ENCODE results near the gene SLC17A9. TPM values are rescaled to one million over a fixed set of nuclear protein-coding genes. Genes with fewer than 3 reads are reported as not detected.

SLC17A9 gene
- total and polyA plus RNA-seq, 5 donors: 1.5 to 4.8 (median 2.5) TPM

GRCh38 chr20:62982124-62983075 lies 29.9 kb downstream of the SLC17A9 start:
- no peaks in the 10 kb centered on the region for H3K27me3 ChIP-seq (ENCODE audit: control insufficient read depth, insufficient read depth)
- H3K4me3 ChIP-seq (ENCODE audit: low read length): no peak overlapping the region
- H3K9me3 ChIP-seq (ENCODE audit: control insufficient read depth, low read length): no peaks in the 10 kb centered on the region
- WGBS: 62% methylated on average over 21 of the region's 21 CpGs
- ATAC-seq (no peak), DNase-seq (no peak)
- intact Hi-C loops (cut with DNase I): no loop called here
- H3K27ac ChIP-seq (ENCODE audit: low read length): no peak overlapping the region
- H3K4me1 ChIP-seq (ENCODE audit: control insufficient read depth, insufficient read depth, low read length): no peaks in the 10 kb centered on the region

GRCh38 chr20:62983210-62983609 lies 30.7 kb downstream of the SLC17A9 start:
- intact Hi-C loops (cut with DNase I): no loop called here
- DNase-seq (no peak), ATAC-seq (no peak)
- no peaks in the 10 kb centered on the region for H3K9me3 ChIP-seq (ENCODE audit: control insufficient read depth, low read length)
- H3K4me3 ChIP-seq (ENCODE audit: low read length): no peak overlapping the region
- H3K27ac ChIP-seq (ENCODE audit: low read length): no peak overlapping the region
- no peaks in the 10 kb centered on the region for H3K27me3 ChIP-seq (ENCODE audit: control insufficient read depth, insufficient read depth)
- WGBS: 83% methylated on average over 6 of the region's 6 CpGs
- H3K4me1 ChIP-seq (ENCODE audit: control insufficient read depth, insufficient read depth, low read length): no peaks in the 10 kb centered on the region

DNA sequence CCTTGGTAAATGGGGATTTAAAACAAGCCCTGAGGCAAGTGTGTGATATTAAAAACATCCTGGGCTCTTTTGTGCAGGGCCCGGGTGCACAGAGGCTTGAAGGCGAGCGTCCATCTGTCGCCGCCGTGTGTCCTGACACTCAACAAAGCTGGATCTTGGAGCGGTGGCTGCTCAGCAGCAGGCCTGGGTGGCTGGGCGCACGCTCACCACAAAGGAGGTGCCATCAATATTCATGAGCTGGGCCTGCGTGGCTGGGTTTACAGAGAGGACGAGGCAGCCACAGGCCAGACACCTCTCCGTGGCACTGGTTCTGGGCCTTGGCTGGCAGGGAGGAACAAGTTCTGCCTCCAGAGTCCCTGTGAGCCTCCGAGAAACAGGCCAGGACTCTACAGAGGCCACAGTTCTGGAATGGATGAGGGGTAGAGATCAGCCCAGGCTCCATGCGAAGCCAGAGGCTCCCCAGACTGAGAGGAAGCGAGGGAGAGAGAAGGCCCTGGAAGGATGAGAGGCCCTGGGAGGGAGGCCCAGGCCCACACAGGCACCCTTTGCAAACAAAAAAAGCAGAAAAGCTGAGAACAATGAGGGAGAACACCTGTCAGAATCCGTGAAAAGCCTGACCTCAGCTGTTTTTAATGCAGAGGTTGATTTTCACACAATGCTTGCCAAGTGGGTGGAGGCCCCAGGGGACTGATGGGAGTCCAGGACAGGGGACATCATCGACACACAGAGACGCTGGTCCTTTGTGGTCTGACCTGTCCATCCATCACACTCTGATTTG lies 32.3 kb downstream of the SLC17A9 start:
- ATAC-seq (no peak), DNase-seq (no peak)
- Histone ChIP-seq H3K27me3 (ENCODE audit: control insufficient read depth, insufficient read depth) (no peaks in the 10 kb centered on the region), H3K27ac (ENCODE audit: low read length) (no peak overlapping the region), H3K4me3 (ENCODE audit: low read length) (no peak overlapping the region), H3K9me3 (ENCODE audit: control insufficient read depth, low read length) (no peaks in the 10 kb centered on the region), H3K4me1 (ENCODE audit: control insufficient read depth, insufficient read depth, low read length) (no peaks in the 10 kb centered on the region)
- intact Hi-C loops (cut with DNase I): no loop called here
- WGBS: 77% methylated on average over 18 of the region's 18 CpGs

DNA sequence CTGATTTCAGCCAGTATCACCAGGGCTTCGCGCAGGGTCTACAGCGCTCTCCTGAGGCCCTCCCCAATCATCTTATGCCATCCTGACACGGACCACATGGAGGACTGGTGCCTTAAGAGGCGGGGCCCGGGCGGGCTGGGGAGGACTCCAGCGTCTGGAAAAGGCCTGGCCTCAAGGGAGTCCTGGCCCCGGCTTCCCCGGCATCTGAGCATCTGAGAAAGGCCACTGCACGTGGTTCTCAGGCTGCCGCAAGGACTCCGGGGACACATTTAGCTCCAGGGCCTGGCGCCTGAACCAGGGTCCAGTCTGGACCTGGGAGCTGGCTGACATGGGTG lies 32.9 kb downstream of the SLC17A9 start:
- Histone ChIP-seq H3K27ac (ENCODE audit: low read length) (no peak overlapping the region), H3K27me3 (ENCODE audit: control insufficient read depth, insufficient read depth) (no peaks in the 10 kb centered on the region), H3K4me1 (ENCODE audit: control insufficient read depth, insufficient read depth, low read length) (no peaks in the 10 kb centered on the region), H3K9me3 (ENCODE audit: control insufficient read depth, low read length) (no peaks in the 10 kb centered on the region), H3K4me3 (ENCODE audit: low read length) (no peak overlapping the region)
- WGBS: 55% methylated on average over 14 of the region's 14 CpGs
- DNase-seq (no peak), ATAC-seq (peak in 1 of 2 donors; percentile 15)
- intact Hi-C loops (cut with DNase I): no loop called here

GRCh38 chr20:62986257-62986800 lies 33.8 kb downstream of the SLC17A9 start:
- intact Hi-C loops (cut with DNase I): no loop called here
- Histone ChIP-seq H3K27ac (ENCODE audit: low read length) (no peak overlapping the region), H3K27me3 (ENCODE audit: control insufficient read depth, insufficient read depth) (no peaks in the 10 kb centered on the region), H3K9me3 (ENCODE audit: control insufficient read depth, low read length) (no peaks in the 10 kb centered on the region), H3K4me3 (ENCODE audit: low read length) (no peak overlapping the region), H3K4me1 (ENCODE audit: control insufficient read depth, insufficient read depth, low read length) (no peaks in the 10 kb centered on the region)
- ATAC-seq (no peak), DNase-seq (no peak)
- 74% methylated on average over 6 of the region's 6 CpGs for WGBS

DNA sequence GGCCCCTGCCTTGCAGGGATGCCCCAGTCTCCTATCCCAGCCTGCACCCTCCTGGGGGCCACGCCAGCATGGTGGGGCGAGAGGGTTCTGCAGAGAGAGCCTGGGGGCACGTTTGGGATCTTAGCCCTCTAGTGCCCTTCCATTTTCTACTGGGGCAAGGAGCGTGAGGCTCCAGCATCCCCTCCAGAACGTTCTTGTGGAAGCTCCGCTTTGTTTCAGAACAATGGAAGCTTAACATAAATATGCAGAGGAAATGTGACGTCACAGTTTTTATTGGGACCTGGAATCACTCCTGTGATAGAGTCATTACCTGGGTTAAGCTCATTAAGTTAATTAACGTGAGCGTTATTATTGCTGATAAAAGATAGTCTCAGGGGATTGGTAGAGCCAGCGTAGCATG lies 34.6 kb downstream of the SLC17A9 start:
- Histone ChIP-seq H3K27me3 (ENCODE audit: control insufficient read depth, insufficient read depth) (no peaks in the 10 kb centered on the region), H3K4me1 (ENCODE audit: control insufficient read depth, insufficient read depth, low read length) (no peaks in the 10 kb centered on the region), H3K27ac (ENCODE audit: low read length) (no peak overlapping the region), H3K9me3 (ENCODE audit: control insufficient read depth, low read length) (no peaks in the 10 kb centered on the region), H3K4me3 (ENCODE audit: low read length) (no peak overlapping the region)
- intact Hi-C loops (cut with DNase I): no loop called here
- ATAC-seq (no peak), DNase-seq (no peak)
- WGBS: 51% methylated on average over 10 of the region's 10 CpGs

- 62% methylated on average over 11 of the region's 11 CpGs for WGBS
- ATAC-seq: no peak
- peak in 1 of 3 donors; percentile 2 for DNase-seq
- H3K4me1 ChIP-seq (ENCODE audit: control insufficient read depth, insufficient read depth, low read length): no peaks in the 10 kb centered on the region
- intact Hi-C loops (cut with DNase I): no loop called here
- H3K27me3 ChIP-seq (ENCODE audit: control insufficient read depth, insufficient read depth): no peaks in the 10 kb centered on the region
- H3K9me3 ChIP-seq (ENCODE audit: control insufficient read depth, low read length): no peaks in the 10 kb centered on the region
- no peak overlapping the region for H3K27ac ChIP-seq (ENCODE audit: low read length)
- no peak overlapping the region for H3K4me3 ChIP-seq (ENCODE audit: low read length)
Observed at GRCh38 chr20:62989201-62989601, 36.7 kb downstream of the SLC17A9 start.

- Histone ChIP-seq H3K27ac (ENCODE audit: low read length) (no peak overlapping the region), H3K27me3 (ENCODE audit: control insufficient read depth, insufficient read depth) (no peaks in the 10 kb centered on the region), H3K4me3 (ENCODE audit: low read length) (no peak overlapping the region), H3K4me1 (ENCODE audit: control insufficient read depth, insufficient read depth, low read length) (no peaks in the 10 kb centered on the region), H3K9me3 (ENCODE audit: control insufficient read depth, low read length) (no peaks in the 10 kb centered on the region)
- ATAC-seq (no peak), DNase-seq (peak in 1 of 3 donors; percentile 39)
- intact Hi-C loops (cut with DNase I): no loop called here
- WGBS: 72% methylated on average over 22 of the region's 22 CpGs
Observed at GRCh38 chr20:62990306-62990825, 37.9 kb downstream of the SLC17A9 start.

DNA sequence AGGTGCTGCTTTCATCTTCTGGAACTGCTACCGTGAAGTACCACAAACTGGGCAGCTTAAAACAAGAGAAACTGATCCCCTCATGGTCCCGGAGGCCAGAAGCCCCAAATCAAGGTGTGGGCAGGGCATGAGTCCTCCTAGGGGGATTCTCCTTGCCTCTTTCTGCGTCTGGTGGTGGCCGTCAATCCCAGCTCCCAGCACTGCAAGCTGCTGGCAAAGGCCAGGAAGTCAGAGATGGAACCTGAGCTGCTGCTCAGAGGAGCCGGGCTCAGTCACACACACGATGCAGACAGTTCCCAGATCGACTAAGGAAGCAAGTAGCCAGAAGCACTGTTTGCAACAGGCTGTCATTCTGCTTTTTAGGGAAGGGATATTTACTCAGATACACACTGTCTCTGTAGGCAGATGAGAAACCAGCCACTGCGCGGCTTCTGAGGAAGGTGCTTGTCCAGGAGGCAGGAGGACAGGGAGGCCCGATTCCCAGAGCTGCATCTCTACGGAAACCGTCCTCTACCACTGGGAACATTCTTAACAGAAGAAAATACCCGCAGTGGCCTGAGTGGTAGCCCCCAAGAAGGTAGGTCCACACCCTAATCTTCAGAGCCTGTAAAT lies 38.8 kb downstream of the SLC17A9 start:
- ATAC-seq: no peak
- no peaks in the 10 kb centered on the region for H3K4me1 ChIP-seq (ENCODE audit: control insufficient read depth, insufficient read depth, low read length)
- 74% methylated on average over 13 of the region's 13 CpGs for WGBS
- DNase-seq: peak in 1 of 3 donors; percentile 5
- no peaks in the 10 kb centered on the region for H3K27me3 ChIP-seq (ENCODE audit: control insufficient read depth, insufficient read depth)
- H3K4me3 ChIP-seq (ENCODE audit: low read length): no peak overlapping the region
- H3K27ac ChIP-seq (ENCODE audit: low read length): no peak overlapping the region
- intact Hi-C loops (cut with DNase I): no loop called here
- H3K9me3 ChIP-seq (ENCODE audit: control insufficient read depth, low read length): no peaks in the 10 kb centered on the region

DNA sequence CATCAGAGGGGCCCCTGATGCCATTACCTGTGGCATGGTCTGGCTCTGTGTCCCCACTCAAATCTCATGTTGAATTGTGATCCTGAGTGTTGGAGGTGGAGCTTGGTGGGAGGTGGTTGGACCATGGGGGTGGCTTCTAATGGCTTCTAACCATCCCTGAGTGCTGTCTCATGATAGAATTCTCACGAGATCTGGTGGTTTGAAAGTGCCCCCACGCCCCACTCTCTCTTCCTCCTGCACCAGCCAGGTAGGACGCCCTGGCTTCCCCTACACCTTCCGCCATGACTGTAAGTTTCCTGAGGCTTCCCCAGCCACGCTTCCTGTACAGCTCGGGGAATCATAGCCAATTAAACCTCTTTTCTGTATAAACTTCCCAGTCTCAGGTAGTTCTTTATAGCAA lies 39.4 kb downstream of the SLC17A9 start:
- 64% methylated on average over 6 of the region's 6 CpGs for WGBS
- intact Hi-C loops (cut with DNase I): no loop called here
- Histone ChIP-seq H3K27me3 (ENCODE audit: control insufficient read depth, insufficient read depth) (no peaks in the 10 kb centered on the region), H3K4me1 (ENCODE audit: control insufficient read depth, insufficient read depth, low read length) (no peaks in the 10 kb centered on the region), H3K9me3 (ENCODE audit: control insufficient read depth, low read length) (no peaks in the 10 kb centered on the region), H3K27ac (ENCODE audit: low read length) (no peak overlapping the region), H3K4me3 (ENCODE audit: low read length) (no peak overlapping the region)
- peak in 1 of 3 donors; percentile 5 for DNase-seq
- no peak for ATAC-seq

Measured in right cardiac atrium (tissue), 5 donors.